ENCODE results near the gene FGFR3.

DNA sequence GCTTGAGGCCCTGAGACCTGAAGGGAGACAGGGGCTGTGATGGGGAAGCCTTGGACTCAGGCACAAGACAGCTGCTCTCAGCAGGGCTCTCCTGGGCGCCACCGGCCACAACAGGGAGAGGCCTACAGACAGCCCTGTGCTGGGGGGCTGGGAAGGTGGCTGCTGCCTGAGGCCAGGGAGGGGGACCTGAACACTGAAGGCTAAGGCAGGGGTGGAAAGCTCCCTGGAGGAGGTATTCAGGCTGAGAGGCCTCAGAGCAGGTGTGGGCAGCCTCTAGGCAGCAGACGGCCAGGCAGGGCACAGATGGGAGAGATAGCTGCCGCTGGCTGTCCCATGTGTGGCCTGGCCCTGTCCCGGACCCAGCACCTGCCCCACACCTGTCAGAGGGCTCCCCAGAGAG, 38.8 kb upstream of the FGFR3 start:
- TF ChIP-seq POLR2A (IDR thresholded peaks at IDR 0.05; ENCODE audit: low read depth, low read length) = no peak
- TF ChIP-seq TAF1 (IDR thresholded peaks at IDR 0.05; ENCODE audit: borderline replicate concordance, low read depth, low read length) = no peak

Data from GM12892 (cell line).